SU-DHL-6 (cell line): ENCODE measurements around the gene EPB41L2.

Source experiments
- CTCF ChIP-seq: fragments of 200-600 bp; sonication (generic); IDR thresholded peaks from one replicate; pipeline ENCODE4 v1.5.1; 2017; ENCODE audit warnings: antibody characterized with exemption, mild to moderate bottlenecking, low read length, moderate library complexity; ENCODE audit not compliant: insufficient read depth, poor library complexity, severe bottlenecking
- EZH2phosphoT487 ChIP-seq: fragments of 200-600 bp; sonication (generic), shearing (Covaris generic); conservative IDR thresholded peaks from 2 replicates; pipeline ENCODE4 v1.6.1; 2018; ENCODE audit warnings: mild to moderate bottlenecking, antibody characterized with exemption, low read length, moderate library complexity, mixed read lengths

DNA sequence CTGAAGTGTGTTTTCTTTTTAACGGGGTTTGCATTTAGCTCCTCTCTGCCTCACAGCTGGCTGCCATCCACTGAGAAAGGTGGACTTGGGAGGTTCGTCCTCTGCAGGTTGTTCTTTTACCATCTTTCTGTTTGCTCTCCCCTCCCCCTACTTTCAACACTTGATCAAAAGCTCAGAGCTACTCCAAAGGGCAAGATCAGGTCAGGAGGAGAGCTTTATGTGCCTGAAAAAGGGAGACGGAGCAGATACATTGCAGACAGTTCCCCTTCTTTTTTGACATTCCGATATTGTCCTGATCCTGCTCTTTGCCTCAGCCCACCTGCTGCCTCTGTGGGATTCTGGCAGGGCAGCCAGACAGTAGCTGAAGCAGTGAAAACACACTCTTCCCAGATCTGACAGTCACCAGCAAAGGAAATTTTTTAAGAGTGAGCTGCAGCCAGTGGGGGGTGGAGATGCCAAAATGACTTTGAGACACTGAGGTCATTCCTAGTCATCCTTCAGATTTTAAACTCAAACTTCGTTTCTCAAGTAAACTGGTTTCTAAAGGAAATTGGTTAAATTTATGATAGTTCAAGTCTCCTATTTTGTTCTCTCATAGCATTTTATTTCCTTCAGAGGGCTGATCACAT lies 209.4 kb downstream of the EPB41L2 start:
- no peak for TF ChIP-seq CTCF
- no peak for TF ChIP-seq EZH2phosphoT487
